ENCODE measurements around the gene FBXO28. TPM values are rescaled to one million over a fixed set of nuclear protein-coding genes. Genes with fewer than 3 reads are reported as not detected.

The FBXO28 gene
- total RNA-seq, 2 donors from 2014 or later, result 33.2 to 40.1 TPM

GRCh38 chr1:224211206-224211962, 97.5 kb downstream of the FBXO28 start:
- Mint-ChIP-seq H3K4me3 (no peak overlapping the region), H3K36me3 (ENCODE audit: low read depth) (no peaks in the 10 kb centered on the region), H3K27me3 (ENCODE audit: insufficient read depth) (no peaks in the 10 kb centered on the region), H3K9me3 (no peaks in the 10 kb centered on the region), H3K4me1 (peaks cover 33% of the 10 kb centered on the region), H3K27ac (no peak overlapping the region)
- no peak for DNase-seq
- Histone ChIP-seq H3K4me1 (ENCODE audit: control insufficient read depth, insufficient read depth, low read length) (peaks cover 12% of the 10 kb centered on the region), H3K27ac (ENCODE audit: low read depth, low read length) (no peak overlapping the region), H3K9me3 (ENCODE audit: control insufficient read depth, low read length) (no peaks in the 10 kb centered on the region), H3K36me3 (ENCODE audit: control insufficient read depth, insufficient read depth, low read length) (no peaks in the 10 kb centered on the region), H3K4me3 (ENCODE audit: low read length) (no peak overlapping the region), H3K27me3 (ENCODE audit: control insufficient read depth, insufficient read depth, low read length, poor library complexity, severe bottlenecking) (no peaks in the 10 kb centered on the region), H3K9ac (ENCODE audit: extremely low read depth, low read length, poor library complexity, severe bottlenecking) (no peak overlapping the region)
- TF ChIP-seq CTCF (conservative IDR thresholded peaks at IDR 0.05), result no peak
- WGBS, 2 experiments (ENCODE audit: insufficient coverage in 1 of 2, insufficient read length in 1 of 2), result 94 to 100% methylated on average over 3 to 4 of the region's 4 CpGs

Other genes with a start within 250 kb of the FBXO28 start
- 10 to 100 TPM; 25.0 to 28.9 TPM for gene DEGS1, start 69.1 kb downstream of the FBXO28 start, total RNA-seq
- gene NVL, start 216.1 kb downstream of the FBXO28 start, total RNA-seq, result 10 to 100 TPM; 42.4 TPM
- gene CNIH4, start 242.8 kb downstream of the FBXO28 start, total RNA-seq, result 10 to 100 TPM; 63.7 to 67.8 TPM